Fibroblast of lung (primary cell): ENCODE results near the gene SMPD3.

Experiments
- CTCF ChIP-seq, 2 donors: IDR thresholded peaks in 1 of 2; conservative IDR thresholded peaks in 1 of 2; 1 replicate in 1 of 2; 2 replicates in 1 of 2; pipeline ENCODE4 v1.5.1; 2011 to 2012; ENCODE audit warnings: low read length in 2 of 2, control low read depth in 1 of 2, inconsistent platforms in 1 of 2, low read depth in 1 of 2, mild to moderate bottlenecking in 1 of 2
- EZH2 ChIP-seq: IDR thresholded peaks from 2 replicates; pipeline ENCODE4 v1.5.1; 2012; ENCODE audit warnings: low read length, control low read depth, mild to moderate bottlenecking; ENCODE audit errors: missing control alignments

GRCh38 chr16:68458101-68458500, 9.8 kb upstream of the SMPD3 start:
- no peak for TF ChIP-seq CTCF (conservative IDR thresholded peaks at IDR 0.05 in 1 of 2, IDR thresholded peaks at IDR 0.05 in 1 of 2; ENCODE audit: low read depth in 1 of 2, low read length in 2 of 2)
- TF ChIP-seq EZH2: no peak
